ENCODE data around the gene BCAP29.

- TF ChIP-seq CTCF (IDR thresholded peaks at IDR 0.05), result no peak
- TF ChIP-seq POLR2A (IDR thresholded peaks at IDR 0.05), result no peak
- TF ChIP-seq POLR2AphosphoS5 (IDR thresholded peaks at IDR 0.05), result no peak
- TF ChIP-seq EP300 (IDR thresholded peaks at IDR 0.05), result no peak
Observed at GRCh38 chr7:107666790-107667189, 86.7 kb downstream of the BCAP29 start.

Measured in sigmoid colon (tissue), 4 donors.